ENCODE data around the gene ZNF627.

DNA sequence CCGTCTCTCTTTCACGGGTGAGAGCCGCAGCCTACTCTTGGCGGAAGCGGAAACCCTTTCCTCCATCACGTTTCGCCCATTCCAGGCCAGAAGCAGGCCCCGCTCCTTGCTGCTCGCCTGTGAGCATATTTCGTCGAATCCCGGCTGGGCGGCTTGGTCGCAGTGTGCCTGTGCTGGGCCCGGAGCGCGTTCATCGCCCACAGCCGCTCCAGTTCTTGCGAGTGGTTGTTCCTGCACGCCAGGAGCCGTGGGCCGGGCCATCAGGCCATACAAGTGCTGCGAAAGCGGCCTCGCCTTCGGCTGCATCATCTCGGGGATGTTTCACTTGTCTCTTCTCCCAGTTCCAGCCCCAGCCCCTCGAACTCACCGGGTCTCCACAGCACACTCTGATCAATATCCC is 65.0 kb downstream of the ZNF627 start:
- TF ChIP-seq, protein P1, sequence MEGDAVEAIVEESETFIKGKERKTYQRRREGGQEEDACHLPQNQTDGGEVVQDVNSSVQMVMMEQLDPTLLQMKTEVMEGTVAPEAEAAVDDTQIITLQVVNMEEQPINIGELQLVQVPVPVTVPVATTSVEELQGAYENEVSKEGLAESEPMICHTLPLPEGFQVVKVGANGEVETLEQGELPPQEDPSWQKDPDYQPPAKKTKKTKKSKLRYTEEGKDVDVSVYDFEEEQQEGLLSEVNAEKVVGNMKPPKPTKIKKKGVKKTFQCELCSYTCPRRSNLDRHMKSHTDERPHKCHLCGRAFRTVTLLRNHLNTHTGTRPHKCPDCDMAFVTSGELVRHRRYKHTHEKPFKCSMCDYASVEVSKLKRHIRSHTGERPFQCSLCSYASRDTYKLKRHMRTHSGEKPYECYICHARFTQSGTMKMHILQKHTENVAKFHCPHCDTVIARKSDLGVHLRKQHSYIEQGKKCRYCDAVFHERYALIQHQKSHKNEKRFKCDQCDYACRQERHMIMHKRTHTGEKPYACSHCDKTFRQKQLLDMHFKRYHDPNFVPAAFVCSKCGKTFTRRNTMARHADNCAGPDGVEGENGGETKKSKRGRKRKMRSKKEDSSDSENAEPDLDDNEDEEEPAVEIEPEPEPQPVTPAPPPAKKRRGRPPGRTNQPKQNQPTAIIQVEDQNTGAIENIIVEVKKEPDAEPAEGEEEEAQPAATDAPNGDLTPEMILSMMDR (IDR thresholded peaks at IDR 0.05) = no peak
- TF ChIP-seq POLR2A (IDR thresholded peaks at IDR 0.05) = no peak
